ENCODE results near the gene SEMA6C. TPM values are rescaled to one million over a fixed set of nuclear protein-coding genes. Genes with fewer than 3 reads are reported as not detected.

SEMA6C gene, protein sequence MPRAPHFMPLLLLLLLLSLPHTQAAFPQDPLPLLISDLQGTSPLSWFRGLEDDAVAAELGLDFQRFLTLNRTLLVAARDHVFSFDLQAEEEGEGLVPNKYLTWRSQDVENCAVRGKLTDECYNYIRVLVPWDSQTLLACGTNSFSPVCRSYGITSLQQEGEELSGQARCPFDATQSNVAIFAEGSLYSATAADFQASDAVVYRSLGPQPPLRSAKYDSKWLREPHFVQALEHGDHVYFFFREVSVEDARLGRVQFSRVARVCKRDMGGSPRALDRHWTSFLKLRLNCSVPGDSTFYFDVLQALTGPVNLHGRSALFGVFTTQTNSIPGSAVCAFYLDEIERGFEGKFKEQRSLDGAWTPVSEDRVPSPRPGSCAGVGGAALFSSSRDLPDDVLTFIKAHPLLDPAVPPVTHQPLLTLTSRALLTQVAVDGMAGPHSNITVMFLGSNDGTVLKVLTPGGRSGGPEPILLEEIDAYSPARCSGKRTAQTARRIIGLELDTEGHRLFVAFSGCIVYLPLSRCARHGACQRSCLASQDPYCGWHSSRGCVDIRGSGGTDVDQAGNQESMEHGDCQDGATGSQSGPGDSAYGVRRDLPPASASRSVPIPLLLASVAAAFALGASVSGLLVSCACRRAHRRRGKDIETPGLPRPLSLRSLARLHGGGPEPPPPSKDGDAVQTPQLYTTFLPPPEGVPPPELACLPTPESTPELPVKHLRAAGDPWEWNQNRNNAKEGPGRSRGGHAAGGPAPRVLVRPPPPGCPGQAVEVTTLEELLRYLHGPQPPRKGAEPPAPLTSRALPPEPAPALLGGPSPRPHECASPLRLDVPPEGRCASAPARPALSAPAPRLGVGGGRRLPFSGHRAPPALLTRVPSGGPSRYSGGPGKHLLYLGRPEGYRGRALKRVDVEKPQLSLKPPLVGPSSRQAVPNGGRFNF
- 2.8 and 4.1 TPM in 2 replicates for total RNA-seq

GRCh38 chr1:151146412-151147131 is at the start of gene SEMA6C:
TSS of gene SEMA6C (minus strand) at chr1:151146631. CDS start at chr1:151142621, 4,010 bp downstream.

GRCh38 chr1:151189637-151190445 is 43.4 kb upstream of the SEMA6C start, which contains the start of gene VPS72:
TSS of gene VPS72 (minus strand) at chr1:151190197. CDS start at chr1:151190121, 76 bp downstream.

GRCh38 chr1:151175863-151176262 is 29.4 kb upstream of the SEMA6C start, which contains the start of gene TMOD4:
TSS of gene TMOD4 (minus strand) at chr1:151175981. CDS start at chr1:151174875, 1,106 bp downstream.

GRCh38 chr1:151165738-151166504 is 19.5 kb upstream of the SEMA6C start, which contains the start of the genes LYSMD1 and SCNM1:
TSS of gene LYSMD1 (minus strand) at chr1:151165902. CDS start at chr1:151165258, 644 bp downstream.
TSS of gene SCNM1 (plus strand) at chr1:151166144. CDS start at chr1:151166153, 9 bp downstream.

GRCh38 chr1:151156515-151156819 is 10.0 kb upstream of the SEMA6C start, which contains the start of gene TNFAIP8L2:
TSS of gene TNFAIP8L2 (plus strand) at chr1:151156649. CDS start at chr1:151158698, 2,049 bp downstream.

Other genes starting within 250 kb of the SEMA6C start
- gene SETDB1, start 220.3 kb downstream of the SEMA6C start, total RNA-seq = 18.0 and 18.8 TPM in 2 replicates
- gene CERS2, start 171.8 kb downstream of the SEMA6C start, total RNA-seq = 67.4 and 84.2 TPM in 2 replicates
- gene ANXA9, start 164.3 kb downstream of the SEMA6C start, total RNA-seq = not detected in 2 replicates
- 9.0 and 9.6 TPM in 2 replicates for gene MINDY1, start 139.7 kb downstream of the SEMA6C start, total RNA-seq
- 10.6 and 11.8 TPM in 2 replicates for gene PRUNE1, start 138.2 kb downstream of the SEMA6C start, total RNA-seq
- 0.06 TPM in 1 of 2 replicates, not detected in the other for gene BNIPL, start 110.0 kb downstream of the SEMA6C start, total RNA-seq
- gene C1orf56, start 98.9 kb downstream of the SEMA6C start, total RNA-seq = 3.4 and 4.8 TPM in 2 replicates
- gene CDC42SE1, start 87.0 kb downstream of the SEMA6C start, total RNA-seq = 22.7 and 26.0 TPM in 2 replicates
- gene MLLT11, start 86.2 kb downstream of the SEMA6C start, total RNA-seq = 0.93 and 0.94 TPM in 2 replicates
- gene GABPB2, start 75.9 kb downstream of the SEMA6C start, total RNA-seq = 8.0 and 15.6 TPM in 2 replicates
- 0.19 TPM in 1 of 2 replicates, not detected in the other for gene TNFAIP8L2, start 10.0 kb upstream of the SEMA6C start, total RNA-seq
- gene LYSMD1, start 19.3 kb upstream of the SEMA6C start, total RNA-seq = 6.7 and 11.6 TPM in 2 replicates
- gene SCNM1, start 19.5 kb upstream of the SEMA6C start, total RNA-seq = 21.6 and 25.7 TPM in 2 replicates
- 1.1 TPM in 1 of 2 replicates, not detected in the other for gene TMOD4, start 29.4 kb upstream of the SEMA6C start, total RNA-seq
- gene VPS72, start 43.6 kb upstream of the SEMA6C start, total RNA-seq = 16.0 and 21.8 TPM in 2 replicates
- 24.7 and 34.7 TPM in 2 replicates for gene PIP5K1A, start 51.9 kb upstream of the SEMA6C start, total RNA-seq
- gene PSMD4, start 108.1 kb upstream of the SEMA6C start, total RNA-seq = 91.2 and 94.7 TPM in 2 replicates
- gene ZNF687, start 135.7 kb upstream of the SEMA6C start, total RNA-seq = 15.2 and 19.9 TPM in 2 replicates
- 47.9 and 66.8 TPM in 2 replicates for gene PI4KB, start 180.8 kb upstream of the SEMA6C start, total RNA-seq
- gene RFX5, start 200.6 kb upstream of the SEMA6C start, total RNA-seq = 16.1 and 23.9 TPM in 2 replicates
- gene SELENBP1, start 226.1 kb upstream of the SEMA6C start, total RNA-seq = 102 and 106 TPM in 2 replicates

Data from cardiac ventricle fibroblast (primary cell).